GM21423 (cell line): ENCODE data around the gene CELA1.

Source experiments
- ATAC-seq: cut with Tn5 transposase; IDR thresholded peaks from one replicate; pipeline ENCODE4 v1.9.1; 2021; ENCODE audit warnings: mild to moderate bottlenecking, moderate library complexity; ENCODE audit not compliant: unreplicated experiment

Gene CELA1

GRCh38 chr12:51377099-51377984 is 30.9 kb upstream of the CELA1 start:
- no peak for ATAC-seq

- ATAC-seq, result no peak
Observed at GRCh38 chr12:51374856-51375255, 28.4 kb upstream of the CELA1 start.

GRCh38 chr12:51374361-51374760 is 27.9 kb upstream of the CELA1 start:
- ATAC-seq, result no peak

- no peak for ATAC-seq
Observed at GRCh38 chr12:51373187-51373586, 26.7 kb upstream of the CELA1 start.

- no peak for ATAC-seq
Observed at GRCh38 chr12:51372021-51372420, 25.5 kb upstream of the CELA1 start.

GRCh38 chr12:51371295-51371953 is 24.9 kb upstream of the CELA1 start:
- no peak for ATAC-seq

- ATAC-seq, result no peak
Observed at GRCh38 chr12:51370667-51371066, 24.2 kb upstream of the CELA1 start.

GRCh38 chr12:51369581-51369980 is 23.1 kb upstream of the CELA1 start:
- ATAC-seq, result no peak

- peak; percentile 98 for ATAC-seq
Observed at GRCh38 chr12:51368640-51369517, 22.4 kb upstream of the CELA1 start.

- ATAC-seq, result no peak
Observed at GRCh38 chr12:51365276-51365675, 18.8 kb upstream of the CELA1 start.

GRCh38 chr12:51364001-51364400 is 17.5 kb upstream of the CELA1 start:
- no peak for ATAC-seq

- no peak for ATAC-seq
Observed at GRCh38 chr12:51362747-51363342, 16.4 kb upstream of the CELA1 start.

GRCh38 chr12:51362307-51362706 is 15.8 kb upstream of the CELA1 start:
- ATAC-seq, result no peak

GRCh38 chr12:51361161-51362016 is 14.9 kb upstream of the CELA1 start:
- no peak for ATAC-seq

- no peak for ATAC-seq
Observed at GRCh38 chr12:51360315-51360714, 13.8 kb upstream of the CELA1 start.

- ATAC-seq, result no peak
Observed at GRCh38 chr12:51359851-51360250, 13.4 kb upstream of the CELA1 start.

- no peak for ATAC-seq
Observed at GRCh38 chr12:51358496-51358895, 12.0 kb upstream of the CELA1 start.

- no peak for ATAC-seq
Observed at GRCh38 chr12:51357374-51358047, 11.0 kb upstream of the CELA1 start.

GRCh38 chr12:51351913-51352532 is 5.5 kb upstream of the CELA1 start:
- ATAC-seq, result no peak
